NCI-H1694 (cell line): ENCODE data around the gene PRDM10.

Source experiments
- DNase-seq: peaks from one replicate; lab custom pipeline; 2025; lab: John Stamatoyannopoulos, UW

The PRDM10 gene

GRCh38 chr11:129944696-129945095 is 57.9 kb downstream of the PRDM10 start:
- DNase-seq: no peak

GRCh38 chr11:129943036-129943435 is 59.6 kb downstream of the PRDM10 start:
- no peak for DNase-seq

GRCh38 chr11:129939510-129939909 is 63.1 kb downstream of the PRDM10 start:
- no peak for DNase-seq

- DNase-seq: no peak
These were observed 63.9 kb downstream of the PRDM10 start for GRCh38 chr11:129938764-129939163.

DNA sequence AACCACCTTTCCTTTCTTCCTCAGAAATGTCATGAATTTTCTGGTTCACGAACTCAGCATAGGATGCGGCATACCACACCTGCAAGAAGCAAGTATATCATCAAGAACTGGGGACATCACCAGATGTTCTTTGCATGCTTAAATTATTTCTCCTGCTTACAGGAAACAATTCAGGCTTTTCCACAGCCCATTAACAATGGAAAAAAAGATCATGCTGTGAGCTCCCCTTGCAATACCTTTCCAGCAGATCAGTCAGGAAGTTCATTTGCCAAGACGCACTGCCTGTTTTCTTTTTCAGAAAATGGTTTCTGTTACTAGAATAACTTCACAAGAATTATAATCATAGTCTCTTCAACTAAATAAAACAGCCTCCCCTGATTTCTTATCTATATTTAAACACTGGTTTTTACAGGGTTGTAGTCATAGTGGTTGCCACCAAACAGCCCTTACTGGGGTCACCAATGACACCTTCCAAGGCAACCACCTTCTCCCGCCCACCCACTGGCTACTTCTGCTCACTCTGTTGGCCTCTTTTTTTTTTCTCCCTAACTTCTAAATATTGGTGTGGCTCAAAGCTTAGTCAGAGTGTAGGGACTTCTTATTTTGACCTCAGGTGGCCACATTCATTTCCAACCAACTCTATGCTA is 64.9 kb downstream of the PRDM10 start:
- no peak for DNase-seq

DNA sequence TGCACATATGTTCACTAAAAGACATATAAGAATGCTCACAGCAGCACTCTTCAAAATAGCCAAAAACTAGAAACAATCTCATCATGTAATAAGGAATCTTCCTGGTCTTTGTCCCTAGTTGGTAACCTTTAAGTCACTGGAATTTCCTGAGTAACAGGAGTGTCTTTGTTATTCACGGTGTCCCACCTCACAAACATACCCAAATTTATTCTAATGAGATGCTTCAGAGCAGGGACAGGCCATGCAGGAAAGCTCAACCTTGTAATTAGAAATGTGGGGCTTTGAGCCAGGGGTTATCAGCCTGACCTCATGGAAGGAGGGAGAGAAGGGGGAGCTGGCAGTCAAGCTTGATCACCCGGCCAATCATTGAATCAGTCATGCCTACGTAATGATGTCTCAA is 66.9 kb downstream of the PRDM10 start:
- no peak for DNase-seq

GRCh38 chr11:129933891-129934290 is 68.7 kb downstream of the PRDM10 start:
- no peak for DNase-seq

DNA sequence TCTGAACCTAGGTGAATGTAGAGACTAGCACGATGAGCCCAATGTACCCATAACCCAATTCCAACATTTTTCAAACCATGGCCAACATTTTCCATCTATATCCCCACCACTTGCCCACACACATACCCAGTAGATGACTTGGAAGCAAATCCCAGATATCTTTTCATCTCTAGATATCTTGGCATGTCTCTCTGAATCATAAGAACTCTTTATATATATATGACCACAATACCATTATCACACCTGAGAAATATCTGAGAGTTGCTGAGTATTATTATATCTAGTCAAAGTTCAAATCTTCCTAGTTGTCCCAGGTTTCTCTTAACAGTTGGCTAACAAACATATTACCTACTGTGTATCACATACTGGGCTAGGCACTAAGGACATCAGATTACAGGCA is 69.4 kb downstream of the PRDM10 start:
- DNase-seq: no peak

GRCh38 chr11:129932381-129933067 is 70.1 kb downstream of the PRDM10 start:
- no peak for DNase-seq

DNA sequence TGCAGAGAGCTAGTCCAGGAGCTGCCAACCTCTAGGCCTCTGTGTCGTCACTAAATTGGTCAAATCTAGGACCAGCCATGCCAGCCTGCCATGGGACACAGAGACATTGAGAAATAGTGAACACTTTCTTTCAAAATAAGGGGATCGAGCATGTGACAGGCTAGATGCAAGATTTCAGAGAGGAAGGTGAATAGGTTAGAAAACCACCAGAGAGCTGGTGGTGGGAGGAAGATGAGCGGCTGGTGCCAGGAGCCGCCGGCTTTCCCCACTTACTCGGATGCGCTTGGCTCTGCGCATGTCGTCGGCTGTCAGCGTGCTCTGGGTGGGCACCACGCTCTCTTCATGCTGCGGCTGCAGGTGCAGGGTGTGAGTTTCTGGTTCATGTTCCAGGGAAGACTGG is 71.9 kb downstream of the PRDM10 start:
- DNase-seq: no peak

- DNase-seq: no peak
These were observed 72.3 kb downstream of the PRDM10 start for GRCh38 chr11:129930296-129930695.

- DNase-seq: no peak
These were observed 72.9 kb downstream of the PRDM10 start for GRCh38 chr11:129929721-129930120.

GRCh38 chr11:129928923-129929692 is 73.5 kb downstream of the PRDM10 start:
- DNase-seq: no peak

DNA sequence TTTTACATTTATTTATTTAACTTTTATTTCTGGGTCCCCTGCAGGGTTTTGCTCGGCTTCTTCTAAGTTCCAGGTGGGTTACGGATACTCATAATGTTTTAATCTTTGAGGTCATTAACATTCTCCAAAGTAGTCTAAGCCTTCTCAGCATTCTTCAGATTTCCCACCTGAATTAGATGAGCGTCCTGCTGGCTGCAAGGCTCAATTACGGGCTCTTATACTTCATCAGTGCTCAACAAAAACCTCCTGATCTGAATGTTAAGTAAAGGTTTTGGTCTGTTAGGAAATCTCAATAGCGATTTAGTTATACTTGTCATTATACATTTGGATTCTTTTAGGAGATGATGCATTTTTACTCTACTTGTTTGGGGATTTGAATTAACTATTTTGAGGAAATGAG is 80.0 kb downstream of the PRDM10 start:
- no peak for DNase-seq

DNA sequence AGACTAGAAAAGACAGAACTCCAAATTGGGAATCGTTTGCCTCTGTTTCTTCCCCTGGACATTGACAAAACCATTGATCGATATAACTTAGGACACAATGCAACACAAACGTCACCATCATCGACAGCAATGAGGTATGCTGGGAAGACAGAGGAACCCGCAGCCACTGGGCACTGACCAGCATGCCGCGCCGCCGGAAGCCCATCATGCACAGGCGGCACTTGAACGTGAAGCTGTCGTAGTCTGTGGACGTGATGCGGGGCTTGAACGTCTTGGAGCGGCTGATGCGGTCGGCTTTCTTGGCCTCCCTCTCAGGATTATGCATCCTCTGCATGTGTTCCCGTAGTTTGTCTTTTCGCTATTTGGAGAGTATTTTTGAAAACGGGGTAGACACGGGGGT is 84.3 kb downstream of the PRDM10 start:
- DNase-seq: no peak

GRCh38 chr11:129917231-129917630 is 85.4 kb downstream of the PRDM10 start:
- no peak for DNase-seq

DNA sequence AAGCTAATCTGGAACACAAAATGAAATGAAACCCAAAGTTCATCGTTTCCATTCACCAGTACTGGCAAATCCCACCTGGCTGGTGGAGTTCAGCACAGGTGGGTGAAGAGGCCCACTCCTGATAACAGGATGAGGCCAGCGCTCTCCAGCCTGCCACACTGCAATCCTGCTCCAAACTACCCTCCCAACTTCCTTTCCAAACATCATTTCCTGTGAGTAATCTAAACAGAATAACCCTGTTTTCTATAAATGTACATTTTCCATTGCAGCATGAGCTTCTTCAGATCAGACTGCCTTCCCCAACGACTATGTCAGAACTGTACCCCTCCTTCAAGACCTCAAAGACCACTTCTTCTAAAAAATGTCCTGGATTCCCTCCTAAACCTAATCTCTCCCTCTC is 91.3 kb downstream of the PRDM10 start:
- no peak for DNase-seq

DNA sequence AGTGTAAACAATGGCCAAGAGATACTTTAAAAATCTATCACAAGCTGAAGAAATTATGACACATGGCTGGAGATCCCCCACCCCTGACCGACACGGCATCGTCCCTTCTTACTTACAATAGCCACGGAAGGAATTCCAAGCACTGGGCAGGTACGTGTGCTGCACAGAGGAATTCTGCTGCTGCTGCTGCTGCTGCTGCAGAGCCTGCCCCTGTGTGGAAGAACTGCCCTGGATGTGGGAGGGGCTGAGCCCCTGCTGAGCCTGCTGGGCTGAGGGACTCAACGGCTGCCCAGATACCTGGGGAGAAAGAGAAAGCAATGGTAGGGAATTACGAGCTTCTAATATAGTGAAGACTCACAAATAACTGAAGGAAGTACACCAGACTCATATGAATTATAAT is 92.3 kb downstream of the PRDM10 start:
- no peak for DNase-seq

DNA sequence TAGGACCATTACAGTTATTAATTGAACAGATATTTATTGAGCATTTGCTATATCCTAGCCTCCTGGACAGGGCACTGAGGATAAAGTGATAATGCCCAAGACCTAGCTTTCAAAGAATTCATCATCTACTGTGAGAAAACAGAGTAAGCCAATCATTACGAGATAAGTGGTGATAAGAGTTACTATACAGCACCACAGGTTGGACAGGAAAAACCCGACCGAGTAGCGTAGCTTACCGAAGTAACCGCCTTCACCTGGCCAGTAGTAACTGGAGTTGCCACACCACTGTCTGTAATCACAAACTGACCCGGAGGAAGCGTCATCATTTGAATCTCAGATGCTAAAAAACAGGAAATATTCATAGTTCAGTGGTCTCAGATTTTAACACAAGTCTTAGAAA is 97.2 kb downstream of the PRDM10 start:
- DNase-seq: no peak

DNA sequence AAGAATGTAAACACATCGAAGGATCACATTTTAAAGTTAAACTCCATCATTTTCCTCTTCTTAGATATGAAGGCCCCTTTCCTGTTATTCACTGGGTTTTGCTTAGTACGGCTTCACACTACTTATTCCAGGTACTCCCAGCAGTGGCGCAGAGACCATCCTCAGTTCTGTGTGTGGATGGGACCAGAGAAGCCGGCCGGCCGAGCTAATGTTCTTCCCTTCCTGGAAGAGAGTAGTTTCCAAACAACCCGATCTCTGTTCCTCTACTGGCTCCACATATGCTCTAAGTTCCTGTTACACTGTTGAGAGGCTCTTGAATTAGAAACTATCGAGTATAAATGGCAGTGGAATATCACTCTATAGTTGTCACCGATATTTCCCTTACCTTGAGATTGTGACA is 106.6 kb downstream of the PRDM10 start:
- no peak for DNase-seq

DNA sequence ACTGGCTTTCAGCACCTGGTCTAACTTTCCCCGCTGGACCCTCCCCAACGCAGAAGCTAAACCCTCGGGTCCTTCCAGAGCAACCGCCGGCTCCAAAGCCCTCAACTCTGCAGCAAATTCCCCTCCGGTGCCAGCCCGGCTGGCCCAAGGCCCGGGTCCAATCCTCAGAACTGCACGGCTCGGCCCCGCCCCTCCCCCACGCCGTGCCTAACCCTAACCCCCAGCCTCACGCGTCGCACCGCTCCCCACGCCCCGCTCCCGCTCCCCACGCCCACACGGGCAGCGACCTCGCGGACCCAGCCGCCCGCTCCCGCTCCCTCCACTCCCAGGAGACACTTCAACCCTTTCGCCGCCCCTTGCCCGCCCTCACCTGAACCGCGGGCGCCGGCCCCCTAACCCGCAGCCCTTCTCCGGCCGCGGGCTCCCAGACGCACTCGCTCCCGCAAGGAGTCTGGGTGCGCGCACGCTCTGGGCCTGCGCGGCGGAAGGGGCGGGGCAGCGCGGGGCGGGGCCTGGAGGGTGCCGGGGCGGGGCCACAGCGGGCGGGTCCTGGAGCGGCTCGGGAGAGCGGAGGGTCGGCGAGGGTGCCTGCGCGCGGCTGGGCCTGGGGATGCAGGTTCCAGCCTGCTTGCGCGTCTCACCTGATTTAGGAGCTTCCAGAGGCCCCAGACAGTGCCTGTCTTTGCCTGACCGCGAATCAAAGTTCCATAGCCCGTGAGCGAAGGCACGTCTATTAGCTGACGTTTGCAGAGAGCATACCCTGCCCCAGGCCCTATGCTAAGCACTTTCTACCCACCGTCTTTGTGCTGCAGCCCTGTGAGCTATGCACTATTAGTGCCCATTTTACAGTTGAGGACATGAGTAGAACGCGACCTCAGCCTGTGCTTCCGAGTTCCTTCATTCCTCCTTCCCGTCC is 107.3 kb downstream of the PRDM10 start, which contains the start of gene NFRKB:
Gene NFRKB (minus strand): TSS at position 453 of the 916 bp plus-strand sequence. CDS start 2,729 bp downstream, outside the sequence.
- peak; percentile 3 for DNase-seq
